Epithelial cell of esophagus (primary cell): ENCODE data around the gene AQP5.

ENCODE experiments used
- DNase-seq: peaks from one replicate; pipeline ENCODE4 v3.0.0; 2010; ENCODE audit warnings: low read depth
- H3K4me3 ChIP-seq: 2 replicates; pipeline ENCODE4 v1.5.1; 2011; ENCODE audit warnings: mild to moderate bottlenecking, low read length, control low read depth
- TF ChIP-seq, protein P1 (sequence below): IDR thresholded peaks from 2 replicates; pipeline ENCODE4 v1.5.1; 2011; ENCODE audit warnings: low read depth, mild to moderate bottlenecking, low read length, control low read depth, inconsistent platforms; ENCODE audit not compliant: insufficient read depth; ENCODE audit errors: missing control alignments

AQP5 gene

DNA sequence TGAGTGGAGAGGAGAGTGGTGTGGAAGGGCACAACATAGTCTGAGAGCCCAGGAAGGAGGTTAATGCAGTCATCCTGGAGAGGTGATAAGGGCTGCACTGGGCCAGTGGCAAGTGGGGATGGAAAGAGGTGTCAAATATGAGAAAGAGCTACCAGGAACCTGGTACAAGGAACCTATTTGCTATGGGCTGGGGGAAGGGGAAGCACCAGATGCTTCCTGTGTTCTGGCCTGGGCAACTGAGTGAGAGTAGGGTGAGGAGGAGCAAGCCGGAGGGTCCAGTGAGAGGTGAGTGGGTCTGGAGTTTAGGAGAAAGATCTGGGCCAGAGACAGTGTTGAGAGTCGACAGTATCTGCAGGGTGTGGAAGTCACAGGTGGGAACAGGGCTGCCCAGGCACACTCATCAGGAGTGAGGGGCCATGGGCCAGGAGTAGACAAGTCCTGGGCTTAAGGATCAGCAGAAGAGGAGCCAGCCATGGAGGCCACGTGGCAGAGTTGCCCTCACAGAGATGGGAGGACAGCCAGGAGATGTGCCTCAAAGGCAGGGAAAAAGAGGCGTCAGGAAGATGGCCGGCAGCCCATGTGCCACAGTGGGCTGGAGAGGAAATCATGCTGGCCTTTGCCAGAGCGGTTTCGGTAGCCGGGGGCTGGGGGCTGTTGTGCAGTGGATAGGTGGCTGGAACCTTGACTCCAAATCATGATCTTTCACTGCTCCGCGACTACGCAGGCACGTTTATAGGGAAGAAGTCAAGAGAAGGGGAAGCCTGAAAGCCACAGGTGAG lies 8.2 kb downstream of the AQP5 start:
- H3K4me3 ChIP-seq: no peak overlapping the region
- TF ChIP-seq, protein P1, sequence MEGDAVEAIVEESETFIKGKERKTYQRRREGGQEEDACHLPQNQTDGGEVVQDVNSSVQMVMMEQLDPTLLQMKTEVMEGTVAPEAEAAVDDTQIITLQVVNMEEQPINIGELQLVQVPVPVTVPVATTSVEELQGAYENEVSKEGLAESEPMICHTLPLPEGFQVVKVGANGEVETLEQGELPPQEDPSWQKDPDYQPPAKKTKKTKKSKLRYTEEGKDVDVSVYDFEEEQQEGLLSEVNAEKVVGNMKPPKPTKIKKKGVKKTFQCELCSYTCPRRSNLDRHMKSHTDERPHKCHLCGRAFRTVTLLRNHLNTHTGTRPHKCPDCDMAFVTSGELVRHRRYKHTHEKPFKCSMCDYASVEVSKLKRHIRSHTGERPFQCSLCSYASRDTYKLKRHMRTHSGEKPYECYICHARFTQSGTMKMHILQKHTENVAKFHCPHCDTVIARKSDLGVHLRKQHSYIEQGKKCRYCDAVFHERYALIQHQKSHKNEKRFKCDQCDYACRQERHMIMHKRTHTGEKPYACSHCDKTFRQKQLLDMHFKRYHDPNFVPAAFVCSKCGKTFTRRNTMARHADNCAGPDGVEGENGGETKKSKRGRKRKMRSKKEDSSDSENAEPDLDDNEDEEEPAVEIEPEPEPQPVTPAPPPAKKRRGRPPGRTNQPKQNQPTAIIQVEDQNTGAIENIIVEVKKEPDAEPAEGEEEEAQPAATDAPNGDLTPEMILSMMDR: no peak
- DNase-seq: no peak

DNA sequence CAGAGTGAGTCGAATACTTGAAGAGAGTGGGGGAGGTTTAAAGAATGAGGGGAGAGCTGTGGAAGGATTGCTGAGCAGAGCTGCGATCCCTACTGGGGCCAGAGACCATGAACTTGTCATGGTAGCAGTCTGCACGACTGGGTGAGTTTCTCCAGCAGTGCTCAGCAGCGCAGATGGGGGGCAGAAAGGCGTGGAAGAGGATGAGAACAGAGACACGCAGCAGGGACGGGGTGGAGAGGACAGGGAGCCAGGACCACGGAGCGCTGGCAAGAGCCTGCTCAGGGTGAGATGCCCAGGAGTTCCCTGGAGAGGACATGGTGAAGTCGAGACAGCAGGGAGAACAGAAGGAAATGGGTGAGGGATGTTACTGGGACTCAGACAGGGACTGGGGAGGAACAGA lies 9.0 kb downstream of the AQP5 start:
- DNase-seq: no peak
- H3K4me3 ChIP-seq: no peak overlapping the region
- TF ChIP-seq, protein P1: no peak

DNA sequence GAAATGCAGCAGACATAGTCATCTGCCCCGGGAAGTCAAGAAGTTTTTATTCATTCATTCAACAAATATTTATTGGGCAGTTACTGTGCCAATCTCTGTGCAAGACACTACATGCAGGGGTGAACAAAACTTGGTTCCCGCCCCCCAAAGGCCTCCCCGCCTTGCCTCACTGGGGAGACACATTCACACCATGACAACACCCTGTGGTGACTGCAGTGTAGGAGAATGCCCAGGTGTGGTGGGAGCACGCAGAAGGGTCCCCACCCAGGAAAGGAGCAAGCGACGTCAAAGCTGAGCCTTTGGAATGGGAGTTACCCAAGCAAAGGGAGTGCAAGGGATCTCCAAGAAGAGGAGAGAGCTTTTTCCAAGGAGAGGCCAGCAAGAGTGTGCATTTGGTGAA lies 9.5 kb downstream of the AQP5 start:
- TF ChIP-seq, protein P1: no peak
- DNase-seq: peak; percentile 89
- H3K4me3 ChIP-seq: no peak overlapping the region

DNA sequence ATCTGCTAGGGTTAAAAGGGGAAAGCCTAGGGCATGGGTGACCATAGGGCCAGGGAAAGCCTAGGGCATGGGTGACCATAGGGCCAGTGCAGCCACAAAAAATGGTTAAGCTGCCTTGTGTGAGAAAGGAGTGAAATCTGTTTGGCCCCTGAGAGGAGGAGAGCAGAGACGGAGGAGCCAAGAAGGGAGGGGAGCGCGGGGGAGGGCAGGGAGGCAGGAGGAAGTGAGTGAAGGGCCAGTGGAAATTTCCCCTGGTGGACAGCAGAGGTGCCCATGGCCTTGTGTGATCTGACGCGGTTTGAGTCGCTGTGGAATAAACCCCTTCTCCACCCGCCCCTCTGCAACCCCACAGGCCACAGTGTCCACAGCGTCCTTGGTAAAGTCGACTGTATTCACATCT lies 10.5 kb downstream of the AQP5 start:
- TF ChIP-seq, protein P1: no peak
- no peak for DNase-seq
- H3K4me3 ChIP-seq: no peak overlapping the region

DNA sequence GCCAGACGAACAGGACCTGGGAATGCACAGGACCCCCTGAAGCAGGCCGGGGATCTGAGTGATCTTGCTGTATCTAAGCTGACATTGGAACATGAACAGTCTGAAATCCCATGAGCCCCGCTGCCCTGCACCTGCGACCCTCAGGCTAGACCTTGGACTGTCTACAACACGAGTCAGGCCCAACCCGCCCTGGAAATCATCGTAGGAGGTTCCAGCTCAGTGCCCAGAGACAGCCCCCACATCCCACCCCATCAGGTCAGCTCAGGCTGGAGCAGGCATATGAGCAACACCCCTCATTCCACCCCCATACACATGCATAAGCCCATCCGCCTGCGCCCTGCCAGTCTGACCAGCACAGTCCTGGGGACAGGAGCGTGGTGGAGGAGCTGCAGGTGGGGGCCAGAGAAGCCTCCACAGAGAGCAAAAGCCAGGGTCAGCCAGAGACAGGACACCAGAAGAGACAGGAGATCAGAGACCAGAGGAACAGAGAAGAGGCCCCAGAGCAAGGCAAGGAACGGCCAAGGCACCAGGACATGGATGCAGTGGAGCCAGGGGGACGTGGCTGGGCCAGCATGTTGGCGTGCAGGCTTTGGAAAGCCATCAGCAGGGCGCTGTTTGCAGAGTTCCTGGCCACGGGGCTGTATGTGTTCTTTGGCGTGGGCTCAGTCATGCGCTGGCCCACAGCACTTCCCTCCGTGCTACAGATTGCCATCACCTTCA lies 11.1 kb downstream of the AQP5 start, which contains the start of gene AQP6:
AQP6 (plus strand) TSS at position 307 of the 720 bp plus-strand sequence; CDS start at position 534, 227 bp downstream.
- TF ChIP-seq, protein P1: no peak
- no peak for DNase-seq

DNA sequence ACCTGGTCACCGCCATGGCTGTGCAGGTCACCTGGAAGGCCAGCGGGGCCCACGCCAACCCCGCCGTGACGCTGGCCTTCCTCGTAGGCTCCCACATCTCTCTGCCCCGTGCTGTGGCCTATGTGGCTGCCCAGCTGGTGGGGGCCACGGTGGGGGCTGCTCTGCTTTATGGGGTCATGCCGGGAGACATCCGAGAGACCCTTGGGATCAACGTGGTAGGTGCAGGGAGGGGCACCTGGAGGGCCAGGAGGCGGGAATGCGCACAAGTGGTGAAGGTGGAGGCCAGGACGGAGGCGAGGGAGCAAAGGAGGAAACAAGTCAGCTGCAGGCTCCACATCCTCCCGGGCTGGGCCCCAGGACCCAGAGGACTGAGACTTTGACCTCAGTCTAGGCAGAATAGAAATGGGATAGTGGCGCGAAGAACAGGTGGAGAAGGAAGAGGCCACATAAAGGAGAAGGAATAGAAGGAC lies 11.7 kb downstream of the AQP5 start:
- no peak overlapping the region for H3K4me3 ChIP-seq
- DNase-seq: no peak
- TF ChIP-seq, protein P1: no peak

More for the DNA sequence above, 11.1 kb downstream of the AQP5 start, which contains the start of gene AQP6:
- no peak within 1 kb of the TSS for H3K4me3 ChIP-seq
